Thoracic aorta (tissue), 2 donors: ENCODE measurements around the gene SEMA3B. TPM values are rescaled to one million over a fixed set of nuclear protein-coding genes. Genes with fewer than 3 reads are reported as not detected.

Experiments
- ATAC-seq: fragments of 150-250 bp; one replicate; pipeline ENCODE4 v1.8.0; 2017; ENCODE audit warnings: low read depth; ENCODE audit not compliant: insufficient number of reproducible peaks, low FRiP score
- DNase-seq: peaks from one replicate; pipeline ENCODE4 v3.0.0-alpha.2; 2020; ENCODE audit warnings: low spot score
- H3K27ac ChIP-seq, 2 donors: fragments of 200-600 bp; sonication (generic); 1 replicate in 1 of 2; 2 replicates in 1 of 2; pipeline ENCODE4 v1.5.1; 2016; ENCODE audit warnings: mild to moderate bottlenecking in 2 of 2, moderate library complexity in 2 of 2
- H3K27me3 ChIP-seq: fragments of 200-600 bp; sonication (generic); replicated peaks from 2 replicates; pipeline ENCODE4 v1.6.0; 2016; ENCODE audit warnings: mild to moderate bottlenecking; ENCODE audit not compliant: insufficient read depth
- H3K36me3 ChIP-seq: fragments of 200-600 bp; sonication (generic); one replicate; pipeline ENCODE4 v1.5.1; 2016
- H3K4me1 ChIP-seq, 2 donors: fragments of 200-600 bp; sonication (generic); 1 replicate in 1 of 2; 2 replicates in 1 of 2; pipeline versions ENCODE4 v1.5.1 to v1.6.0; 2016; ENCODE audit warnings: low read depth in 2 of 2, mild to moderate bottlenecking in 1 of 2; ENCODE audit not compliant: control insufficient read depth in 1 of 2
- H3K4me3 ChIP-seq: fragments of 200-600 bp; sonication (generic); 2 replicates; pipeline ENCODE4 v1.5.1; 2016; ENCODE audit warnings: mild to moderate bottlenecking
- H3K9me3 ChIP-seq: fragments of 200-600 bp; sonication (generic); 2 replicates; pipeline ENCODE4 v1.5.1; 2016
- total RNA-seq, 2 donors: library from RNA; depleted of rRNA; stranded (reverse); fragments of >200 nt; gene quantifications; one replicate each; pipeline versions ENCODE4 v1.1.0 to v1.2.3, GENCODE V29; 2016
- TF ChIP-seq, protein P1 (sequence below): fragments of 200-600 bp; sonication (generic); IDR thresholded peaks from one replicate; pipeline ENCODE4 v1.5.1; 2019; ENCODE audit warnings: antibody characterized with exemption

SEMA3B gene
- total RNA-seq, 2 donors from 2014 or later = 53.6 to 57.2 TPM

- Histone ChIP-seq H3K9me3 (no peaks in the 10 kb centered on the region), H3K4me3 (no peak overlapping the region), H3K36me3 (peaks cover 27% of the 10 kb centered on the region), H3K27me3 (no peaks in the 10 kb centered on the region), H3K27ac (no peak overlapping the region), H3K4me1 (peaks cover 5 to 10% of the 10 kb centered on the region in 2 donors)
- TF ChIP-seq, protein P1, sequence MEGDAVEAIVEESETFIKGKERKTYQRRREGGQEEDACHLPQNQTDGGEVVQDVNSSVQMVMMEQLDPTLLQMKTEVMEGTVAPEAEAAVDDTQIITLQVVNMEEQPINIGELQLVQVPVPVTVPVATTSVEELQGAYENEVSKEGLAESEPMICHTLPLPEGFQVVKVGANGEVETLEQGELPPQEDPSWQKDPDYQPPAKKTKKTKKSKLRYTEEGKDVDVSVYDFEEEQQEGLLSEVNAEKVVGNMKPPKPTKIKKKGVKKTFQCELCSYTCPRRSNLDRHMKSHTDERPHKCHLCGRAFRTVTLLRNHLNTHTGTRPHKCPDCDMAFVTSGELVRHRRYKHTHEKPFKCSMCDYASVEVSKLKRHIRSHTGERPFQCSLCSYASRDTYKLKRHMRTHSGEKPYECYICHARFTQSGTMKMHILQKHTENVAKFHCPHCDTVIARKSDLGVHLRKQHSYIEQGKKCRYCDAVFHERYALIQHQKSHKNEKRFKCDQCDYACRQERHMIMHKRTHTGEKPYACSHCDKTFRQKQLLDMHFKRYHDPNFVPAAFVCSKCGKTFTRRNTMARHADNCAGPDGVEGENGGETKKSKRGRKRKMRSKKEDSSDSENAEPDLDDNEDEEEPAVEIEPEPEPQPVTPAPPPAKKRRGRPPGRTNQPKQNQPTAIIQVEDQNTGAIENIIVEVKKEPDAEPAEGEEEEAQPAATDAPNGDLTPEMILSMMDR = no peak
- ATAC-seq (no peak), DNase-seq (no peak)
Observed at GRCh38 chr3:50287262-50287661, 18.3 kb downstream of the SEMA3B start.

GRCh38 chr3:50288387-50289007 is 19.6 kb downstream of the SEMA3B start:
- H3K4me1 ChIP-seq = peaks cover 8 to 20% of the 10 kb centered on the region in 2 donors
- ATAC-seq (no peak), DNase-seq (no peak)
- no peaks in the 10 kb centered on the region for H3K9me3 ChIP-seq
- H3K36me3 ChIP-seq = peaks cover 27% of the 10 kb centered on the region
- H3K27me3 ChIP-seq = no peaks in the 10 kb centered on the region
- no peak overlapping the region for H3K4me3 ChIP-seq
- TF ChIP-seq, protein P1 = no peak
- H3K27ac ChIP-seq = no peak overlapping the region

- ATAC-seq (no peak), DNase-seq (no peak)
- Histone ChIP-seq H3K36me3 (peaks cover 27% of the 10 kb centered on the region), H3K27me3 (no peaks in the 10 kb centered on the region), H3K27ac (no peak overlapping the region), H3K4me1 (peaks cover 8 to 21% of the 10 kb centered on the region in 2 donors), H3K4me3 (no peak overlapping the region), H3K9me3 (no peaks in the 10 kb centered on the region)
- TF ChIP-seq, protein P1 = no peak
Observed at GRCh38 chr3:50289130-50289529, 20.2 kb downstream of the SEMA3B start.

GRCh38 chr3:50290161-50290641 is 21.3 kb downstream of the SEMA3B start:
- Histone ChIP-seq H3K27me3 (no peaks in the 10 kb centered on the region), H3K27ac (no peak overlapping the region), H3K4me3 (no peak overlapping the region), H3K9me3 (no peaks in the 10 kb centered on the region), H3K4me1 (peaks cover 8 to 21% of the 10 kb centered on the region in 2 donors), H3K36me3 (peaks cover 27% of the 10 kb centered on the region)
- no peak for ATAC-seq
- no peak for DNase-seq
- TF ChIP-seq, protein P1 = no peak

DNA sequence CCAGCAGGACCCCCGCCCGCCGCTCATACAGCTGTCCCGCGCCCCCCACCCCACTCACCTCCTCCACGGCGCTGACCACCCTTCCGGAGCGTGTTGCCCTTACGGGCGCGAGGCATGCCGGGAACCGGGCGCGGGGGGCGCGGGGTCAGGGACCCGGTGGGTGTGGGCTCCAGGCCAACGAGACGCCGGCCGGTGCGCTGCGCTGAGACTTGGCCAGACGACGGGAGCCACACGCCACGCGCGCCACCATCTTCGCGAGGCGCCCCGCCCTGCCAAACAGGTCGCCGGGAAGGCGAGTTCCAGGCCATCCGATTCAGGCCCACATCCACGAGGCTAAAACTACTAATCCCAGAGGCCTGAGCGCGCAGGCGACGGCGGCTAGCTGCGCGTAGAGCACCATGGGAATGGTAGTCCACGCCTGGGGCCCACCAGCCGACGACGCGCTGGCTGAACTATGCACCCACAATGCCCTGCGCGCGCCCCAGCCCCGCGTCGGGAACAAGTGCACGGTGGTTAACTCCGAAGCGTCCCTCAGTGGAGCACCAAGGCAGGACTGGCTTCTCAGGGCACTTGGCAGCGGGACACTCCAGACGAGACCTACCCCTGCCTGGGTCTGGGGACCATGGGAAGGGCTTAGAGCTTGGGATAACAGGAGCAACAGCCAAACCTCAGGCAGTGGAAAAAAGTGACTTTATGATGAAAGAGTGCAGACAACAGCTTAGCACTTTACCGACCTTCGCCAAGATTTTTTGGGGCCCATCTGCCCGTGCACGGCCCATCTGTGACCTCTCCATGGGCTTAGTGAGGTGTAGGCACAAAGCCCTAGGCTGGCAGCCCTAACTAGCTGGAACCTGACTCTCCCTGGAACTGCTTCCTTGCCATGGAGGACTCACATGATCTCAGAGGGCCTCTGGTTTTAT is 23.5 kb downstream of the SEMA3B start, which contains the start of gene IFRD2:
Gene IFRD2, minus strand, starts transcription at position 271 of the 920 bp plus-strand sequence. Its CDS starts 155 bp downstream, at position 116.
- H3K27ac ChIP-seq = peak within 1 kb of the TSS; percentile 88 to 91
- no peaks in the 10 kb centered on the region for H3K27me3 ChIP-seq
- peaks cover 8 to 21% of the 10 kb centered on the region in 2 donors for H3K4me1 ChIP-seq
- peak; percentile 93 for ATAC-seq
- H3K36me3 ChIP-seq = peaks cover 22% of the 10 kb centered on the region
- DNase-seq = peak; percentile 87
- peak within 1 kb of the TSS; percentile 92 for H3K4me3 ChIP-seq
- no peaks in the 10 kb centered on the region for H3K9me3 ChIP-seq
- TF ChIP-seq, protein P1 = no peak
